Measurements from ENCODE around the gene AFDN. TPM values are rescaled to one million over a fixed set of nuclear protein-coding genes. Genes with fewer than 3 reads are reported as not detected.

The AFDN gene
- polyA plus RNA-seq, 3 donors, result 139 to 164 (median 157) TPM

- no peak for DNase-seq (ENCODE audit: low read depth in 3 of 3, low spot score in 2 of 3)
Measured at GRCh38 chr6:167838207-167838748, 11.6 kb downstream of the AFDN start.

DNA sequence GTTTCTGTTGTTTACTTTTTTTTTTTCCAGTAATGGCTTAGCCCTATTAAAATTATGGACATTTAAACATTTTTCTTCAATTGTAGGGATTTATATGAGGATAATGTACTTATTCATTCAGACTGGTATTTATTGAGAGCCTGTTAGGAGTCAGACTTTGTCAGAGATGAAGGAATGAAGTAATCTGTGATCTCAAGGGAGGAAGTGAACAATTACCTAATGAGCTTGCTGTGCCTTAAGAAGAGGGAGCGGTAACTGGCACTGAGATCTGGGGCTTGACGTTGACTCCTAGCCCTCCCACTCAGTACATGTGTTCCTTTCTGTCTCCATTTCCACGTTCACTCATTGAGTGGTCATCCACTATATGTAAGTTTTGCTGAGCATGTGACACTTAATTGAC lies 12.6 kb downstream of the AFDN start:
- no peak for DNase-seq (ENCODE audit: low read depth in 3 of 3, low spot score in 2 of 3)

GRCh38 chr6:167839755-167840154 lies 13.0 kb downstream of the AFDN start:
- DNase-seq (ENCODE audit: low read depth in 3 of 3, low spot score in 2 of 3), result no peak

GRCh38 chr6:167840160-167840525 lies 13.4 kb downstream of the AFDN start:
- no peak for DNase-seq (ENCODE audit: low read depth in 3 of 3, low spot score in 2 of 3)

DNA sequence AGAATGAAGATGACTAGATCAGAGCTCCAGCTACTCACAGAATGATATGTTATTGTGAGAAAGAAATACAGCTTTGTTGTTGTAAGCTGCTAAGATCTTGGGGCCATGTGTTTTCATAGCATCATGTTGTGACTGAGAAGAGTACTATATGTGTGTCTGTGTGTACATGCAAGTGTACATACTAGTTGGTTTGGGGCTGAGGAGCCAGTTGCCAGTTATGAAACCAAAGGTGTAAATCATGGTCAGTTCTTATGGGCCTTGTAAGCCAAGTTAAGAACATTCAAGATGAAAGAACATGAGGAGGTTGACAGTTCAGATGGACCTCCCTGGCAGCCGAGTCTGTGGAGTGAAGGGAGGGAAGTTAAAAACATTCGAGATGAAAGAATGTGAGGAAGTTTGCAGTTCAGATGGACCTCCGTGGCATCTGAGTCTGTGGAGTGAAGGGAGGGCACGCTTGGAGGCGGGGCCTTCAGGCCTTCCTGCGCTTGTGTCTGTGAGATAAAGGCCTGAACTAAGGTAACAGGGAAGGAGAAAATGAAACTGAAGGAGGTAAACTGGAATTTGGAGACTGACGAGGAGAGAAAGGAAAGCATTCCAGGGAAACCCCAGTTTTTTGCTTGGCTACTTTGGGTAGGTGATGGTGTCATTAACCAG lies 13.9 kb downstream of the AFDN start:
- no peak for DNase-seq (ENCODE audit: low read depth in 3 of 3, low spot score in 2 of 3)

GRCh38 chr6:167841981-167842380 lies 15.3 kb downstream of the AFDN start:
- DNase-seq (ENCODE audit: low read depth in 3 of 3, low spot score in 2 of 3), result no peak

DNA sequence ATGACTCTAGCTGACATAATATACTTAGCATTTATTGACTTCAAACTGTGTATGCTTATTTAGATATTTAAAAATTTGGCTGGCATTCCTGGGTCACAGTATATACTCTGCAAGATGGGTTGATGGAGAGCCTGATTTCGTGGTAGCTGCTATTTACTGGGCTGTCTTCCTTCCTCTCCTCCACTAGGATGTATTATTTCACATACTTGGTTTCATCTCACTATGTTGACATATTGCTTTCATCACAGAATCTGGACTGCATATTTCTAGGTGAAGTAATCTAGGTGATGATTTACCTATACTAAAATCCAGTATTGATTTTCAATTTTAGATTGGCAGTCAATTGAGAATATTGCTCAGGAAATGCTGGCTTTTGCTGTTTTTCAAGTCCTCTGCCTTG lies 15.7 kb downstream of the AFDN start:
- DNase-seq (ENCODE audit: low read depth in 3 of 3, low spot score in 2 of 3), result no peak

GRCh38 chr6:167843023-167843422 lies 16.3 kb downstream of the AFDN start:
- DNase-seq (ENCODE audit: low read depth in 3 of 3, low spot score in 2 of 3), result no peak

DNA sequence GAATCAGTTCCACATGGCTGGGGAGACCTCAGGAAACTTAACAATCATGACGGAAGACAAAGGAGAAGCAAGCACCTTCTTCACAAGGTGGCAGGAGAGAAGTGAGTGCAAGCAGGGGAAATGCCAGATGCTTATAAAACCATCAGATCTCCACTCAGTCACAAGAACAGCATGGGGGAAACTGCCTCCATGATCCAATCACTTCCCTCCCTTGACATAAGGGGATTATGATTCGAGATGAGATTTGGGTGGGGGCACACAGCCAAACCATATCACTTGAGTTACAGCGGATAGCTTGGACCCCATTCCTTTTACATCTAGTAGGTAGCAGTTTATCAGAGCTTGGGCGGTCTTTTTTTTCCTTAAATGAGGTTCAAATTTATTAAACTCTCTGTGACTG lies 19.1 kb downstream of the AFDN start:
- no peak for DNase-seq (ENCODE audit: low read depth in 3 of 3, low spot score in 2 of 3)

DNA sequence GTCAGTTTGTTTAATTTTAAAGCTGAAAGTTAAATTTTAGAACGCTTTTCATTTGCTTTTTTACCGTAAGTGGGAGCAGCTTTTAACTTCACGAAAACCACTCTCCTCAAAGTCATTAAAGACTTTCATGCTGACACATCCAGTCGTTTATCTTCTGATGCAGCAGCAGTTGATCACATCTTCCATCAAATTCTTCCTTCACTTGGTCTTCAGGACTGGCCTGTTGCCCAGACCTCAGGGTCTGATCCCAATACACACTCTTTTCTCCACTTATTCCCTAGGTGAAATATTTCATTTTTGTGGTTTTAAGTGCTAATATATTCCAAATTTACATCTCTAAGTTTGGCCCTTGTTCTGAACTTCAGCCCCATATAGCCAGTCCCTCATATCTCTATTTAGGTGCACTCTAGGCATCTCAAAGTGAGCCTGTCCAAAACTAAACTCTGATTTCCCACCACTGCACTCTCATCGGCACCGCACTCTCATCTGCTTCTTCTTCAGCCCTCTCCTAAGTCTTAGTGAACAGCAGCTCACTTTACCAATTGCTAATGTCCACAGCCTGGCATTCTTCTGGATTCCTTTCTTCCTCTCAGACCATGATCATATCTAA lies 20.4 kb downstream of the AFDN start:
- DNase-seq (ENCODE audit: low read depth in 3 of 3, low spot score in 2 of 3), result no peak

GRCh38 chr6:167847936-167848335 lies 21.2 kb downstream of the AFDN start:
- no peak for DNase-seq (ENCODE audit: low read depth in 3 of 3, low spot score in 2 of 3)

- DNase-seq (ENCODE audit: low read depth in 3 of 3, low spot score in 2 of 3), result no peak
Measured at GRCh38 chr6:167848783-167849182, 22.1 kb downstream of the AFDN start.

DNA sequence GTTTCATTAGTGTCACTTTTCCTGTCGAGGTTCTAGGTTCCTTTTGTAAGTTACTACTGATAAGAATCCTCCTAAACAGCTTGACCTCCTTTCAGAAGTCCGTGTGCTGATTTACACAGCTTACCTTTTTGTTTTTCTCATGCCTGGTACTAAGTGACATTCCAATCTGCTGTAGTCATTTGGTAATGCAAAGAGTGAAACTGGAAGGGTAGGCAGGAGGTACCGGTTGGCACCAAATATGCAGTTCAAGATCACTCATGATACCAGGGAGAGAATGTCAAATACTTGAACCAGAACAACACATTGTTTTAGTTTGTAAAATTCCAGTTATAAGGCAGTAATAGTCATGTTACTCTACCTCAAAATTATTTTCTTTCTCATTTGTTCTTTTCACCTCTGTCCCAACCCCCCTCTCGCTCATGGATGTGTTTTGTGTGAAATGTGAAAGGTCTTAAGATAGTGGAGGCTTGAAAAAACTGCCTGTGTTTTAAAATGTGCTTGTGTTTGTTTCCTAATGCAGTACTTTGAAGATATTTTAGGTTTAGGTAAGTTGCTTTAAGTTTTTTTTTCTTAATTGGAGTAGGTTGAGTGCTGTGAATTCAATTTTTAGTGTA lies 23.2 kb downstream of the AFDN start:
- DNase-seq (ENCODE audit: low read depth in 3 of 3, low spot score in 2 of 3), result no peak

DNA sequence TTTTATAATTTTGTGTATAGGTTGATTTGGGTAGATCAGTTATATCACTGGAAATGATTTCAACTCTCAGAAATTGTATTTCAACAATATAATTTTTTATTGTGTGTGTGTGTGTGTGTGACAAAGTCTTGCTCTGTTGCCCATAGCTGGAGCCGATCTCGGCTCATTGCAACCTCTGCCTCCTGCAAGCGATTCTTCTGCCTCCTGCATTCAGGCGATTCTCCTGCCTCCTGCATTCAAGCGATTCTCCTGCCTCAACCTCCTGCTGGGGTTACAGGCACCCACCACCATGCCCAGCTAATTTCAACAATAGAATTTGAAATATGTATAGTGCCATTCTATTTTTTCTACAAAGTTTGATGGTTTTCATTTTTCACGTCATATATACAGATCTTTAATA lies 24.1 kb downstream of the AFDN start:
- DNase-seq (ENCODE audit: low read depth in 3 of 3, low spot score in 2 of 3), result no peak

- no peak for DNase-seq (ENCODE audit: low read depth in 3 of 3, low spot score in 2 of 3)
Measured at GRCh38 chr6:167851370-167851952, 24.8 kb downstream of the AFDN start.

DNA sequence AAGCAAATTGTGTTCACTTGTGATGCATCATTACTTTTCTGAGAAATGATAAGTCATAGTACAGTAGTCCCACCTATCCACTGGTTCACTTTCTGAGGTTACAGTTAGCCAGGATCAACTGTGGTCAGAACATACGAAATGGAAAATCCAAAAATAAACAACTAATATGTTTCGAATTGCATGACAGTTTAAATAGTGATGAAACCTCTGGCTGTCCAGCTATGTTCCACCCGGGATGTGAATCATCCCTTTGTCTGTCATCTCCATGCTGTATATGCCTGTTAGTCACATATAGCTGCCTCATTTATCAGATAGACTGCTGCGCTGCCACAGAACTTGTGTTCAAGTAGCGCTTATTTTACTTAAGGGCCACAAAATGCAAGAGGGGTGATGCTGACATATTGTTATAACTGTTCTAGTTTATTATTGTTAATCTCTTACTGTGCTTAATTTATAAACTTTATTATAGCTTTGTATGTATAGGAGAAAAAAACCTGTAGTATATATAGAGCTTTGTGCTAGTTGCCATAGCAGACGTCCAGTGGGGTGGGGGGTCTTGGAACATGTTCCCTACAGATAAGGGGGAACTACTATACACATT lies 29.2 kb downstream of the AFDN start:
- no peak for DNase-seq (ENCODE audit: low read depth in 3 of 3, low spot score in 2 of 3)

DNA sequence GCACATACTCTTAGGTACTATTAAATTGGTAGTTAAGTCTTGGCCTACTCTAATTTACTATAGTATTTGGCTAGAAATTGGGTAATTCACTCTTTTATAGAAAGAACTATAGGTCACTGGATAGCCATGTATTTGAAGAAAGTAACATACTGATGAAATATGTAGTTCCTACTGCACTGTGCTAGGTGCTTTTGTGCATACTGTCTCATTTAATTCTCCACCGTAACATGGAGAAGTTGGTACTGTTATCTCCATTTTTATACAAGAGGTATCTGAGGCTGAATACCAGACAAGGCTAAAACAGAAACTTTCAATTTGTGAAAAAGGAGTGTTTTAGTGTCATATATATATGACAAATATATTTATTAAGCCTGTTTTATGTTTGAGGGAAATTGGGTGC lies 29.8 kb downstream of the AFDN start:
- no peak for DNase-seq (ENCODE audit: low read depth in 3 of 3, low spot score in 2 of 3)

- DNase-seq (ENCODE audit: low read depth in 3 of 3, low spot score in 2 of 3), result no peak
Measured at GRCh38 chr6:167856999-167857660, 30.4 kb downstream of the AFDN start.

- no peak for DNase-seq (ENCODE audit: low read depth in 3 of 3, low spot score in 2 of 3)
Measured at GRCh38 chr6:167858086-167858591, 31.4 kb downstream of the AFDN start.

- no peak for DNase-seq (ENCODE audit: low read depth in 3 of 3, low spot score in 2 of 3)
Measured at GRCh38 chr6:167858842-167859664, 32.3 kb downstream of the AFDN start.

Data from right renal cortex interstitium (tissue), 3 donors.